GM21367 (cell line): Measurements from ENCODE around the gene MSMP.

Experiments
- ATAC-seq: cut with Tn5 transposase; IDR thresholded peaks from one replicate; pipeline ENCODE4 v1.9.1; 2021; ENCODE audit not compliant: unreplicated experiment

The MSMP gene

DNA sequence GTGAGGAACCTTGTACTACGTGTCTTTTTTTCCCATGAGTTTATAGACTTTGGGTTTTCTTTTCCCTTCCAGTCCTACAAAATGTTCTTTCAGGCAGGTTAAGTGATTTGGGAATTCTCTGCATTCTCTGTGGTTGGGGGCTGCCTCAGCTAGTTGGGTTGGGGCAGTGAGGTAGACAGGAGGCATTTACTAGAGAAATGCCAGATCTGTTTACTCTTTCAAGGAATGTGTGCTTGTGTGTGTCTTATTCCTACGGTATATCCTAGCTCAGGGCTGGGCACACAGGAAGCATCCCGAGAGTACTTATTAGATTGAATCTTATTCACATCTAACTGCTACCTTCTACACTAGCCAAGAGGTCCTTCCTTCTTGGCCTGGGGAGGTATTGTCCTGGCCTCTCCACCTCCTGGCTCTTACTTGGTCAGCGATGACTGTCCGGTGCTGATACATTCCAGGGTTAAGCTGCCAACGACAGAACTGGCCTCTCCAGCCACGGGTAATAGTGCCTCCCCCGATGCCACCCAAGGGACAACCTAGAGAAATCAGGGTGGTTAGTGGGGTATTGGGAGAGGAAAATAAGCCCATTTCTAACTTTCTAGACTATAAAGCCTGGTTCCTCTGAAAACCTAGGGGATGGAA, 10.1 kb downstream of the MSMP start:
- ATAC-seq = no peak

DNA sequence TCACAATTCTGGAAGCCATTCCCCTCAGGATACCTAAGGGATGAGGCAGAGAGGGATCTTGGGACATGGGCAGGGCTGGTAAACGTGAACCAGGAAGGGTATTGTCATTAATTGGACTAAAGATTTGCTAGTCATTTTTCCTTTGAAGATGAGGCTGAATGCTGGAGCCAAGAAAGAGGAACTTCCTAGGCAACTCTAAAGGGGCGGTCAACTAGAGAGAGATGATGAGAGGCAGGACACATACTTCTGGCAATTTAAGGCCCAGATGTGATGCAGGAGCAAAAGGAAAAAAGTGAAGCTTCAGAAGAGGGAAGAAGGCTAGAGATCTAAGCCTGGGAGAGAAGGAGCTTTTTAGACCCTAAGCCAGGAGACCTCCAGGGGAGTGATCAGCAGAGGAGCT, 10.6 kb downstream of the MSMP start:
- no peak for ATAC-seq

- ATAC-seq = no peak
These were observed 12.3 kb downstream of the MSMP start for GRCh38 chr9:35741740-35742139.

GRCh38 chr9:35740243-35740642, 13.8 kb downstream of the MSMP start:
- ATAC-seq = no peak

DNA sequence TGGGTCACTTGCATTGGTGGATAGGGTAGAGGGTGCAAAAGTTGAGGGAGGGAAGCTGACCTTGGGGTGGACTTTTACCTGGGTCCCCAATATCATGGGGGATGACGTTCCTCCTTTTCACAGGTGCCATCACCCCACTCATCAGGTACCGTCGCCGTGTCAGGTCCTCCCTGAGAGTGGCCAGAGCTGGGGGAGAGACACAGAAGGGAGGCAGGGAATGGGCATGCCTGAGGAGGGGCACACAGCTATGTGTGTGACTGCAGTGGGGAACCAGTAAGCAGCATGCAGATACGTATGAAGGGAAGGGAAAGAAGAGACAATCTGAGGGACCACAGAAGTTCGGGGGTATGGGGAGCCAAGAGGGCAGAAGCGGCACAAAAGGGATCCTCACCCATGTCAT, 15.2 kb downstream of the MSMP start:
- ATAC-seq = no peak

DNA sequence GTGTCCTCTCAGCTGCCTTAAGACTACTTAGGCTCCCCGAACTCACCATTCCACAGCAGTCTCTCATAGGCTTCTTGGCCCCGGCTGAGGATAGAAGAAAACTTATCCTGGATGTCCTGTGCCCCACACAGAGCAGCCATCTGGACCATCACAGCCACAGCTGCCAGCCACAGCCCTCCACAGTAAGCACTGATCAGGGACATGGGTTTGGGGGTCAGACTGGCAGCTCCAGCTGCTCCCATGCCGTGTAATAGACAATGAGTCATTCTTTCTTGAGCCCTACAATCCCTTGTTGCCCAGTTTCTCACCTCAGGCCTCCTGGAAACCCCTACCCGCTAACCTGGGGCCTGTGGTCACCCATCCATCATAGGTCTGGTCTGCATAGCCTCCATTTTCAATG, 15.9 kb downstream of the MSMP start:
- no peak for ATAC-seq

GRCh38 chr9:35737143-35737542, 16.9 kb downstream of the MSMP start:
- ATAC-seq = no peak

DNA sequence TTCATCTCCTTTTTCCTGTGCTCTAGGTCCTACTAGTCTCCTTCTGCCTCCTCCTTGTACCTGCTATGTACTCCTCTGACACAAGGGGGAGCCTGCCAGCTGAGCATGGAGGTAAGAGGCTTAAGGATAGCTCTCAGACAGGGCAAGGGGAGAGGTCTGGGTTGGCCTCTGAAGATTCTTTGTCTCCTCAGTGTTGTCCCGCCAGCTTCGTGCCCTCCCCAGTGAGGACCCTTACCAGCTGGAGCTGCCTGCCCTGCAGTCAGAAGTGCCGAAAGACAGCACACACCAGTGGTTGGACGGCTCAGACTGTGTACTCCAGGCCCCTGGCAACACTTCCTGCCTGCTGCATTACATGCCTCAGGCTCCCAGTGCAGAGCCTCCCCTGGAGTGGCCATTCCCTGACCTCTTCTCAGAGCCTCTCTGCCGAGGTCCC, 17.9 kb downstream of the MSMP start:
- no peak for ATAC-seq

DNA sequence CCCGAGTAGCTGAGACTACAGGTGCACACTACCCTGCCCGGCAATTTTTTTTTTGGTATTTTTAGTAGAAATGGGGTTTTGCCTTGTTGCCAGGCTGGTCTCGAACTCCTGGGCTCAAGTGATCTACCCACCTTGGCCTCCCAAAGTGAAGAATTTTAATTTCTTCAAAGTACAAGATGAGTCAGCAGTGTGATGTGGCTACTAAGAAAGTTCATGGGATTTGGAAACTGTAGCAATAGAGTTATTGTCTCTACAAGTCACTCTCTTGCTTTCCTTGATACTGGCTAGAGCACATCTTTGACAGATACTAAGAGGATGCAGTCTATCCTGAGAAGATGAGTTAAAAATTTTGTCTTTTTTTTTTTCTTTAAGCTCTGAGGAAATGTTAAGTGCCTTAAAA, 20.0 kb downstream of the MSMP start:
- no peak for ATAC-seq

- no peak for ATAC-seq
These were observed 21.1 kb downstream of the MSMP start for GRCh38 chr9:35732800-35733541.

GRCh38 chr9:35732185-35732799, 21.8 kb downstream of the MSMP start, which contains the start of the genes CREB3 and TLN1:
Gene CREB3 (plus strand): TSS chr9:35732666. CDS start chr9:35732773, 107 bp downstream.
Gene TLN1 (minus strand): TSS chr9:35732195. CDS start chr9:35725694, 6,501 bp downstream.
- ATAC-seq = peak; percentile 67

- no peak for ATAC-seq
These were observed 22.5 kb downstream of the MSMP start for GRCh38 chr9:35731415-35732184.

DNA sequence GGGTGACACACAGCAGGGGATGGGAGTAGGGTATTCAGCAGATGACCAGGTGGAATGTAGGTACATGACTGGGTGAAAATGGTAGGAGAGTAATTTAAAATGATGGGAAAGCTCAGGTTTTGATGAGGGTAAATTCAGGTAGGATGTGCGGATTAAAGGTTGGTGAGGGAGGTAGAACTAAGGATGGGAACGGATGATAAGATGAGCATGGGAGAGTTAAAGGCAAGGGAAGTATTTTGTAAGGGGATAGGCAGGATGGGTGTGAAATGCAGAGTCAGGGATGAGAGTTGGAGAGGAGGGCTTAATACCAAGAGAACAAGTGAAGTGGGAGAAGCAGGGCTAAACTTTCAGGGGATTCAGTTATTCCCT, 23.6 kb downstream of the MSMP start:
- ATAC-seq = no peak

- no peak for ATAC-seq
These were observed 24.2 kb downstream of the MSMP start for GRCh38 chr9:35729700-35730485.

DNA sequence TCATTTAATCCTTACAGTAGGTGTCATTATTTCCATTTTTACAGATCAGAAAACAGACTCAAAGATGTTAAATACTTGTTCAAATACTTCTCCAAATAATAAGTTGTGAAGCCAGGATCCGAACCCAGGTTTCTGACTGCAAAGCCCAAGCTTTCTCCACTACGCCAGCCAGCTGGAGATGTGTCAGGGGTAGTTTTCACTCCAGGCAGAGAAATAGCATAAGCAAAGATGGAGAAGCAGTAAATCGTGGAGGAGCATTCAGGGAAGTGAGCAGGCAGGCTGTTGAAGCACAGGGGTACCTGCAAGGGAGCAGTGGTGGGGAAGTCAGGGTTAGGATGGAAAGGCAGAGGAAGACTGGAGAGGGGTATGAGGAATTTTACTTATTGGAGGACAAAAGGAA, 25.0 kb downstream of the MSMP start:
- ATAC-seq = no peak

- ATAC-seq = no peak
These were observed 25.8 kb downstream of the MSMP start for GRCh38 chr9:35728041-35728971.

DNA sequence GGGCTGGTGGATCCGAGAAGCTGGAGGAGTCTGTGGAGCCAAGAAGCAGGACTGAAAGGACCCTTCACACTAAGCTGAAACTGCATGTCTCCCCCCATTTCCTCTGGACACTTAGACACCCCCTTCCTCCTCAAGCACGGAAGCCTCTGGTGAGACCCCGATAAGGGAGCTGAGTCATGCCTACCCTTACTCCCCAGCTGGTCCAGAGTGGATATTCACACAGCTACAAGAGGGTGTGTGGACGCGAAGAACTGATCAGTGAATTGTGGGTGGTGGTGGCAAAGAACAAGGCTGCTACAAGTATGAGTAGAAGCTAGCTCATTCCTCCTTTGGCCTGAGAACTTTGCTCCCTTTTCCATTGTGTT, 26.4 kb downstream of the MSMP start:
- ATAC-seq = no peak

- ATAC-seq = no peak
These were observed 27.1 kb downstream of the MSMP start for GRCh38 chr9:35726931-35727330.

DNA sequence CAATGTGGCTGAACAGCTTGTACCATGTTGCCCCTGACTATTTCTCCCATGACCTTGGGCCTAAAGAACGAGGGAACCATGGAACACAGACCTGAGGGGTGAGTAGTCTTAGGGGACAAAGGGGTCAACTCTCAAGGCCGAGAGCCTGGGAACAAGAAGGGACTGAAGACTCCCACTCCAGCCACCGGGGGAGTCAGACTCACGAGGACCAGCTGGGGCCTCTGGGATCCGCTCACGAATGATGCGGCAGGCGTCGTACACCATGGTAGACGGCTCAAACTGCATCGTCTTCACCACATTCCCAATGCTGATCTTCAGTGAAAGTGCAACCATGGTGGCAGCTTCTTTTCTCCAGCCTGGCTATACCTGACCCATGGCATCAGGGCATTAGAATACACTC, 28.7 kb downstream of the MSMP start:
- no peak for ATAC-seq

DNA sequence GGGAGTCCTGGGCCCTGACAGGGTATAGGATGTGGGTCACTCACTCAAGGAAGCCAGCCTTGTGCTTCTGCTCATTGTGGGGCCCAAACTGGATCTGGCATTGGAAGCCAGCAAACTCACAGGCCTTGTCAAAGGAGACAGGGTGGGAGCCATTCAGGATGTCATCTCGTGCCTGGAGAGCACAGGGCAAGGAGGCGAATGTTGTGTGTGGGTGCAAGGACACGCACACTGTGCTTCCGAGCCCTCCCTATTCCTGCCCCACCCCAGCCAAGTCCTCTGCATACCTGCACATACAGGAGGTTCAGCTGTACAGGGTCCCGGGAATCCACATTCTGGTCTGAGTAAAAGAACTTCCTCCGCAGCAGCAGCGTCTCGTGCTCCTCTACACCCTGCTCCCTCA, 30.2 kb downstream of the MSMP start:
- ATAC-seq = no peak
